ENCODE results near the gene SEL1L. TPM values are rescaled to one million over a fixed set of nuclear protein-coding genes. Genes with fewer than 3 reads are reported as not detected.

Gene SEL1L
- total RNA-seq, 4 donors from 2014 or later: 46.8 to 63.9 (median 51.0) TPM

GRCh38 chr14:81567302-81567701 is 33.6 kb upstream of the SEL1L start:
- no peak overlapping the region for H3K27ac ChIP-seq
- no peak for ATAC-seq
- intact Hi-C loops (cut with DNase I; ENCODE audit: low total_unique reads): no loop called here
- no peak overlapping the region for H3K4me3 ChIP-seq
- no peak for DNase-seq
- no peaks in the 10 kb centered on the region for H3K36me3 ChIP-seq
- no peaks in the 10 kb centered on the region for H3K27me3 ChIP-seq
- no peaks in the 10 kb centered on the region for H3K4me1 ChIP-seq
- no peak for TF ChIP-seq POLR2A (IDR thresholded peaks at IDR 0.05)
- TF ChIP-seq CTCF (IDR thresholded peaks at IDR 0.05 in 4 of 5, conservative IDR thresholded peaks at IDR 0.05 in 1 of 5): no peak
- in situ Hi-C loops (cut with MboI; ENCODE audit: low sequenced_read_pairs in 4 of 4): no loop called here
- H3K9me3 ChIP-seq: no peaks in the 10 kb centered on the region

GRCh38 chr14:81565441-81566290 is 32.0 kb upstream of the SEL1L start:
- ATAC-seq: no peak
- in situ Hi-C loops (cut with MboI; ENCODE audit: low sequenced_read_pairs in 4 of 4): no loop called here
- no peak overlapping the region for H3K27ac ChIP-seq

GRCh38 chr14:81562818-81563217 is 29.2 kb upstream of the SEL1L start:
- H3K36me3 ChIP-seq: no peaks in the 10 kb centered on the region
- intact Hi-C loops (cut with DNase I; ENCODE audit: low total_unique reads) (no loop called here), in situ Hi-C loops (cut with MboI; ENCODE audit: low sequenced_read_pairs in 4 of 4) (no loop called here)
- H3K9me3 ChIP-seq: no peaks in the 10 kb centered on the region
- H3K27me3 ChIP-seq: no peaks in the 10 kb centered on the region
- H3K4me1 ChIP-seq: no peaks in the 10 kb centered on the region
- ATAC-seq (no peak), DNase-seq (no peak)
- H3K4me3 ChIP-seq: no peak overlapping the region
- no peak overlapping the region for H3K27ac ChIP-seq
- TF ChIP-seq POLR2A (IDR thresholded peaks at IDR 0.05) (no peak), CTCF (IDR thresholded peaks at IDR 0.05 in 4 of 5, conservative IDR thresholded peaks at IDR 0.05 in 1 of 5) (no peak)

More at GRCh38 chr14:81565441-81566290, 32.0 kb upstream of the SEL1L start:
- Histone ChIP-seq H3K36me3 (no peaks in the 10 kb centered on the region), H3K27me3 (no peaks in the 10 kb centered on the region), H3K9me3 (no peaks in the 10 kb centered on the region), H3K4me1 (no peaks in the 10 kb centered on the region), H3K4me3 (no peak overlapping the region)
- TF ChIP-seq CTCF (IDR thresholded peaks at IDR 0.05 in 4 of 5, conservative IDR thresholded peaks at IDR 0.05 in 1 of 5): peak in 1 of 5 experiments; percentile 18
- no peak for TF ChIP-seq POLR2A (IDR thresholded peaks at IDR 0.05)
- DNase-seq: no peak
- intact Hi-C loops (cut with DNase I; ENCODE audit: low total_unique reads): no loop called here

GRCh38 chr14:81561084-81561775 is 27.6 kb upstream of the SEL1L start:
- H3K4me3 ChIP-seq: no peak overlapping the region
- H3K27me3 ChIP-seq: no peaks in the 10 kb centered on the region
- ATAC-seq (no peak), DNase-seq (no peak)
- no peaks in the 10 kb centered on the region for H3K4me1 ChIP-seq
- TF ChIP-seq POLR2A (IDR thresholded peaks at IDR 0.05) (no peak), CTCF (IDR thresholded peaks at IDR 0.05 in 4 of 5, conservative IDR thresholded peaks at IDR 0.05 in 1 of 5) (no peak)
- no peaks in the 10 kb centered on the region for H3K36me3 ChIP-seq
- no peaks in the 10 kb centered on the region for H3K9me3 ChIP-seq
- H3K27ac ChIP-seq: no peak overlapping the region
- intact Hi-C loops (cut with DNase I; ENCODE audit: low total_unique reads) (no loop called here), in situ Hi-C loops (cut with MboI; ENCODE audit: low sequenced_read_pairs in 4 of 4) (no loop called here)

Data from gastrocnemius medialis (tissue), 4 donors.